HG03378 (cell line): ENCODE data around the gene HMX1.

ENCODE experiments used
- ATAC-seq: cut with Tn5 transposase; IDR thresholded peaks from one replicate; pipeline ENCODE4 v1.9.1; 2021; ENCODE audit warnings: mild to moderate bottlenecking, moderate library complexity; ENCODE audit not compliant: unreplicated experiment

The HMX1 gene

GRCh38 chr4:8910100-8910821, 38.6 kb upstream of the HMX1 start:
- no peak for ATAC-seq

- ATAC-seq: no peak
Measured at GRCh38 chr4:8909548-8909947, 37.9 kb upstream of the HMX1 start.

GRCh38 chr4:8908206-8908893, 36.7 kb upstream of the HMX1 start:
- no peak for ATAC-seq

DNA sequence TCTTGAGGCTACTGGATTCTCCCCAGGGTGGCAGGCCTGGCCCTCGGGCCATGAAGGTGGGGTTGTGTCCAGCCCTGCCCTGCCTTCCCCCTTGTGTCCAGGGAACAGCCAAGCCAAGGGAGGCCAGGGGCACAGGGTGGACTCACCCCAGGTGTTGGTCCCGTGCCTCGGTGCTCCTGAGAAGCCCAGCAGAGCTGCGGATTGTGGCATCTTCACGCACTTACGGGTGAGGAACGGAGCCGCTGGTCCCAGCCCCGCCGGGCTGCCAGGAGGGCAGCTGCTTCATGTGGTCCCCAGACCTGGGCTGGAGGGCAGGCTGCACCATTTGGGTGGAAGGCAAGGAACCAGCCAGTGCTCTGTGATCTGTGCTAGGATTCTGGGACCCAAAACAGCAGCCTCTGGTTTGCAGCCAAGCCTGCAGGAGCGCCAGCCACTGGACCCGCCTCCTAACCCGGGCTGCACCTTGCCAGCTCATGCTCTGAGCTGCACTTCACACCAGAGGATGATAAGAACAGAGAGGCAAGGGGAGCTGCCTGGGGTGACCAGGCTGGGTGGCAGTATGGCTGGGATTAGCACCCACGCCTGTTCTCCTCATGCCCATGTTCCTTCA, 36.1 kb upstream of the HMX1 start:
- no peak for ATAC-seq

- ATAC-seq: no peak
Measured at GRCh38 chr4:8906991-8907595, 35.5 kb upstream of the HMX1 start.

DNA sequence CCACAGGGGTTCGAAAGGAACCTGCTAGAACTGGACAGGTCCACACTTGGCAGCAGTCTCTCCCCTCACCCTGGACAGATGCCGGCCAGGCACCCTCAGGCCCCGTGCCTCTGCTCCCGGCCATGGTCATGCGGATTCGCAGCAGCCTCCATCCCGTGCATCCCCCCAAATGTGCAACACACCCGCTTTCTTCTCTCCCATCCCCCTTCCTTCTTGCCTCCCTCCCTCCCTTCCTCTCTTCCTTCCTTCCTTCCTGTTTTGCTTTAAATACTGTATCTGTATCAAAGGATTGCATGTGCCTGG, 35.0 kb upstream of the HMX1 start:
- ATAC-seq: no peak

GRCh38 chr4:8905773-8906667, 34.4 kb upstream of the HMX1 start:
- no peak for ATAC-seq

- ATAC-seq: no peak
Measured at GRCh38 chr4:8905226-8905772, 33.7 kb upstream of the HMX1 start.

- no peak for ATAC-seq
Measured at GRCh38 chr4:8904666-8905065, 33.0 kb upstream of the HMX1 start.

- no peak for ATAC-seq
Measured at GRCh38 chr4:8904041-8904501, 32.4 kb upstream of the HMX1 start.

DNA sequence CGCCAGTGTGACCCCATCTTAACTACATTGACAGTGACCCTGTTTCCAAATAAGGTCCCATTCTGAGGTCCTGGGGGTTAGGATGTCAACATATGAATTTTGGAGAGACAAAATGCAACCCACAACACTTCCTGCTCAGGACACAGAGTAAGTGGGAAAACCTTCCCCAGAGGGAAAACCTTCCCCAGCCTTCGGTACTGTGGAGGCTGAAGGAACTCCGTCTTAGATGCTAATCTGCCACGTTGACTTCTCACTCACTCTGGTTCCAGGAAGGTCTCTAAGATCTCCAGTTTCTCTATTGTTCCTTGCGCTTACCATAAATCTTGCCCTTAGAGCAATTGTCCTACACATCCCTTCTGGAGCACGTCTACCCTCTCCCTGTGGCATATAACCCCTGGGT, 29.7 kb upstream of the HMX1 start:
- ATAC-seq: no peak

- no peak for ATAC-seq
Measured at GRCh38 chr4:8900588-8900987, 28.9 kb upstream of the HMX1 start.

- ATAC-seq: no peak
Measured at GRCh38 chr4:8898419-8898818, 26.8 kb upstream of the HMX1 start.

DNA sequence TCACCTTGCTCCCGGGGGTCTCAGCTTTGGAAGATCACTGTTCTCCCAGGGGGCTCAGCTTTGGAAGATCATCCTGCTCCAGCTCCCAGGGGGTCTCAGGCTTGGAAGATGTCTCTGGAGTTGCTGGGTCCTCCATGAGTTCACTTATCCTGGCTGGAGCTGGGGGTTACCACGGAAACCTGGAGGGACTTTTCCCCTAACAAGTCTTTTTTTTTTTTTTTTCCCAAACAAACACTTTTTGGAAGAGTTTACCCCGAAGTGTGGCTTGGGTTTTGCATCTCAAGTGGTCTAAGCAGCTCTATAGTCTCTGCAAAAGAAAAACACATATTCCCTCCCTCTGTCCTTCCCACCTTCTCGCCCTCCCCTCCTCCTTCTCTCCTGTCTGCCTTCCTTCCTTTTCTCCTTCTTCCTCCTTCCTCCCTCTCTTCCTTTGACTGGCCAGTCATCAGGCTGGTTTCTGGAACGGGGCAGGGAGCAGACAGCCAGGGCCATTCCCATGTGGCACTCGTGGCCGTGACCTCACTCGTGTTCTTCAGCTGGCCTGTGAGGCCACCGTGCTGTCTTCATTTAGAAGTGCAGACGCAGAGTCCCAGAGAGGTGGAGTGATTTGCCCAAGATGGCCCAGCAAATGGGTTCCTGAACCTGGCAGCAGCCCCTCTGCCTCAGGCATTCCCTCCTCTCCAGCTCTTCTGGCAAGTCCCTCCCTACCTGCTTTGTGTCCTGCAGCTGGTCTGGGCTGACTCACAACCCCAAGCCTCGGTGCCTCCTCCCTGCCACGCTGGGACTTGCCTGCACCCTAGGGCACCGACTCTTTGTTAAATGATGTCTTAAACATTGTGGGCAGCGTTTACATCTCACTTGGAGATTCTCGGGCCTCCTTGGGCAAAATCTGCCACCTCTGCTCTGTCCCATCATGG, 25.9 kb upstream of the HMX1 start:
- ATAC-seq: no peak

GRCh38 chr4:8896506-8896905, 24.9 kb upstream of the HMX1 start:
- no peak for ATAC-seq

GRCh38 chr4:8896071-8896470, 24.4 kb upstream of the HMX1 start:
- ATAC-seq: no peak

- no peak for ATAC-seq
Measured at GRCh38 chr4:8895295-8895694, 23.7 kb upstream of the HMX1 start.

GRCh38 chr4:8894424-8894816, 22.8 kb upstream of the HMX1 start:
- ATAC-seq: no peak

GRCh38 chr4:8893624-8894423, 22.2 kb upstream of the HMX1 start:
- no peak for ATAC-seq
